GM21381 (cell line): ENCODE measurements around the gene IL1A.
A peak's percentile ranks its signal among the peaks of the same experiment; 100 is the strongest.

Experiments
- ATAC-seq: cut with Tn5 transposase; IDR thresholded peaks from one replicate; pipeline ENCODE4 v1.9.1; 2021; ENCODE audit warnings: mild to moderate bottlenecking, moderate library complexity; ENCODE audit not compliant: unreplicated experiment

IL1A gene

DNA sequence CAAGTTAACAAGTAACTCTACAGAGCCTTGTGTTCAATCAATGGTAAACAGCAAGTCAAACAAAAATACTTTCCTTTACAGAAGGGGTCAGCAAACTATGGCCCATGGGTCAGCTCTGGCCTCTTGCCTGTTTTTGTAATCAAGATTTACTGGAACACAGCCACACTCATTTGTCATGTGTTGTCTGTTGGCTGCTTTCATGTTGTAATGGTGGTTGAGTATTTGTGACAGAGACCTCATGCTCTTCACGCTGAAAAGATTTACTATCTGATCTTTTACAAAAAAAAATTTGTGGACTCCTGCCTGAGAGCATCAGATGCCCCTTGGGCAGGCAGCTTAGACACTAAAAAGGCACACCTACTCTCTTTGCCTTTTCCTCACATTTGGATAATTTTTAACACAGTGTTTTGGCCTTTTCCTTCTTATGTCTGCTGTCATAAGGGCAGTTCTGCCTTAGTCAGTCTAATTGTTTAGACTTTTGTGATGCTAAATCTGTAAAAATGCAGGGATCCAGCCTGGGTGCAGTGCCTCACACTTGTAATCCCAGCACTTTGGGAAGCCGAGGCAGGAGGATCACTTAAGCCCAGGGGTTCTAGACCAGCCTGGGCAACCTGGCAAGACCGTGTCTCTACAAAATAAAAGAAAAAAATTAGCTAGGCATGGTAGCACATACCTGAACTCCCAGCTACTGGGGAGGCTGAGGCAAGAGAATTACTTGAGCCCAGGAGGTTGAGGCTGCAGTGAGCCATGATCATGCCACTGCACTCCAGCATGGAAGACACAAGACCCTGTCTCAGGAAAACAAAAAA, 34.0 kb upstream of the IL1A start:
- no peak for ATAC-seq

DNA sequence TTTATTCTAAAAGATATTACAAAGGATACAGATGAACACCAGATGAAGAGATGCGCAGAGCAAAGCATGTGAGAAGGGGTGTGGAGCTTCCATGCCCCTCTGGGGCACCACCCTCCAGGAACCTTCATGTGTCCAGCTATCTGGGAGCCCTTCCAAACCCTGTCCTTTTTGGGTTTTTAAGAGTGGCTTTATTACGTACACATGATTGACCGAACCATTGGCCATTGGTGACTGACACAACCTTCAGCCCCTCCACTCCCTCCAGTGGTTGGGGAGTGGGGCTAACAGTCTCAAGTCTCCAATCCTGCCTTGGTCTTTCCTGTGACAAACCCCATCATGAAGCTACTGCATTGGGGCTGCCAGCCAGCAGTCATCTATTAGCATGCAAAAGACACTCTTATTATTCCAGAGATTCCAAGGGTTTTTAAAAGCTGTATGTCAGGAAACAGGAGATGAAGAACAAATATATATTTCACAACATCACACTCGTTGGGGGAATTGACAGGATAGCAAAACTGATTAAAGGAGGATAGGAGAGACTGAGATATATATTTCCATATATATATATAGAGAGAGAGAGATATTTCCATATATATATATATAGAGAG, 32.9 kb upstream of the IL1A start:
- ATAC-seq = no peak

DNA sequence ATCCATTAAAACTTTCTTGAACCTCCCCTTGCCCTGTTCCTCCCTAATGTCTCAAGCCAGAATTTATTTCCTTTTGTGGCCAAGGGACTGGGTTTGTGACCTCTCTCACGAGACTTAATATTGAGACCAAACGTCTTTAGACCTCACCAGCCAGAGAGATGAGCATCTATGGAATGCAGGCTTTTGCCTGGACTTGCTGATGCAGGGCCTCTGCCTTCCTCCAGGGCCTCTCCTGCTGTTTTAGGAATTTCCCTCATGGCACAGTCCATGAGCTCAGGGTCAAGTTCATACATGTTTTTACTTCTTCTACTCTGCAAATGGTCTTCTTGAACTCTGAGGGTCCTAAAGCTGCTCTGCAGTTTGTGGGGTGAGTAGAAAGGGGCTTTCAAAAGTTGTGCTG, 30.0 kb upstream of the IL1A start:
- ATAC-seq = no peak

DNA sequence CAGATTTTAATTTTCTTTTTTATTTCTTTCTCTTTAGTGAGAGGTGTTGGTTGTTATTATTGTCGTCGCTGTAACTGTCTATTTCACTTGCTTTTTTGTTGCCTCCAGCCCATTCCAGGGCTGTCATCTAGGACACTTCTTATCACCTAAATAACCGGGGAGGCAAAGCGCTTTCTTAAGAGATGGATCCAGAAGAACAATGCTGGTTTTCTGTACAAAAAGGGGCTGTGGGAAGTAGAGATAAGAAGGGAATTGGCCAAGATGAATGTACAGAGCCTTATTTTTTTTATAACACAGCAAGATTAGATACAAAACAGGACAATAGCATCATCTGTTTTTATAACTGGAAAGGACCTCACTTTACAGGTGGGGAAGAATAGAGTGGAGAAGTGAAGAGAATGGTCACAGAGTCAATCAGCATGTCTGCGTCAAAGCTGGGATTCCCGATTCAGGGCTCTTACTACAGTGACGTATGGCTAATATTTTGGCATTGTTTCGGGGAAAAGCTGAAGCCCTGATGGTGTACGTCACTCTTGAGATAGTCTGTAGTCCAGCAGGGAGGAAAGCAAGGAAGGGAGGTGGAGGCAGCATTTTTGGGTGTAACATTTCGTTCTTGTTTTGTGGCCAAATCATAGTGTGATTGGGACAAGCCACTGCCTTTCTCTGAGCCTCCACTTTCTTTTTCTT, 29.1 kb upstream of the IL1A start:
- ATAC-seq = no peak

DNA sequence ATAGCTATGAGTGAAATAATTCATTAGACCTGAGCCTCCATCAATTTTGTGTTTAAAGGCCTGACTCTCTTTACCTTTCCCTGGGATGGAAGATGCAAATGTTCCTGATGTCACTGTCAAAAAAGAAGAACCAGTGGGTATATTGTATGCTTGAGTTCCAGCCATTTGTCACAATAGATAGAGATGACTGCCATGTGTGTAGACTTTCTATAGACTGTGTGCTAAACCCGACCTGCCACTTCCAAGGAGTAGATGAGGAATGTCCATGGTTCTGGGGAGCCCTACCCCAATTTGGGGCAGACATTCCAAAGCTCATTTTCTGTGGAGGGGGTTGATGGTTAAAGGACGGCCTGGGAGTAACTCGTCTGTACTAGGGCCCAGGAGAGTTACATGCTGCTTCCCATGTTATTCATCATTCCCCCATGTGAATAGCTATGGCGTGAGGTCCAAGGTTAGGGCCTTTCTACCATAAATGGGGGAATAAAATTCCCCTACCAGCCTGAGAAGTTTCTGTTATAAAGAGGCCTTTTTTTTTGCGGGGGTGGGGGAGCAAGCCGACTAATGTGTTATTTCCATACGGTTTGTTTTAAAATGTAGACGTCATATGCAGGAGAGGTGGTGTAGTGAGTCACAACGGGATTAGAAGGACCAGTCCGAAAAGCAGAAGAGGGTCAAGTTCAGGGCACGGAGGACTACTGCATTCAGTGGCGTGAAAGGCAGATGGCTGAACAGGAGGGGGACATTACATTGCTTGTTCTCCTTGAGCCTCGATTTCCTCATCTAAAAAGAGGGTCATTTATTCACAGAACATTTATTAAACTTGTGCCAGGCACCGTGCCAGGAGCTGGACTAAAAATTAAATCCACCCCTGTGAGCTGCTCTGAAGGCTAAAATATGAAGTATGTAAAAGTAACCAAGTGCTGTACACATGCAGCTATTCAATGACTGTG, 28.3 kb upstream of the IL1A start:
- ATAC-seq = no peak

DNA sequence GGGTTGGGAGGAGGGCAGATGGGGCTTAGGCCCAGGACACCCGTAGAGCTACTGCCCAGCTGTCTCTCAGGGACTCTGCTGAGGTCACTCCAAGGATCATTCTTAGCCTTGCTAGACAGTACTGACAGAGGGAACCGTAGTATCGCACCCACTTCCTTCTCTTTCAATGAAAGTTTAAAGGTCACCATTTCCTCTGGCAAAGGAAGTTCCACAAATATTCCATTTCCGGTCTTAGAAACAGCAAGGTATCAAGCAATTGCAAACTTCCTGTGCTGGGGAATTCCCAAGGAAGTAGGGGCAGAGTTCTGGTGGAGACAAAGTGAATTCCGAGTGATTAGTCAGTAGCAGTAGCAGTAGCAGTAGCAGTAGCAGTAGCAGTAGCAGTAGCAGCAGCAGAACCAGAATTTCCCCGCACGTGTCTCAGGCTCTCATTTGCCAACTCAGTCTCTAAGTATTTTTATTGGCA, 27.6 kb upstream of the IL1A start:
- ATAC-seq = no peak

DNA sequence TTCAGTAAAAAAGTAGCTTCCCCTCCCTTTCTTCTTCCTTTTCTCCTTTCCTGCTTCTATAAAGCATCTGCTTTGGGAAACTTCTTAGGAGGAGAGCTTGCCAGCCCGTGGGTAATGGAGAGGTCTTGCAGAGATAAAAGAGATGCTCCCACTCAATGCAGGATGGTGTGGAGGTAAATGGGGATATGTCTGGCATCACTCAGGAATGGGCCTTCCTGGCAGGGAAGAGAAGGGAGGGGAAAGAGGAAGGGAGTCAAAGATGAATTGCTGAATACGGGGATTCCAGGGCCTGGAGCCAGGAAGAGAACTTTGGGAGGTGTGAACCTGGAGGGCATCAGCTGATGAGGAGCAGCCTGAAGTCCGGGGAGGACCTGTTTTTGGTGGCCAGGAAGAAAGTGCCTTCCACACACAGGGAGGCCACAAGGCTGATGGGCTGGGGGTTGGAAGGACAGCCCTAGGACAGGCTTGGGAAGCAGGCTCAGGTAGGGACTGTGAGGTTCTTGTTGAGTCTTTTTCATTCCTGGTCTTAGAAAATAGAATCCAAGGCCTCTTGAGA, 27.1 kb upstream of the IL1A start:
- no peak for ATAC-seq

DNA sequence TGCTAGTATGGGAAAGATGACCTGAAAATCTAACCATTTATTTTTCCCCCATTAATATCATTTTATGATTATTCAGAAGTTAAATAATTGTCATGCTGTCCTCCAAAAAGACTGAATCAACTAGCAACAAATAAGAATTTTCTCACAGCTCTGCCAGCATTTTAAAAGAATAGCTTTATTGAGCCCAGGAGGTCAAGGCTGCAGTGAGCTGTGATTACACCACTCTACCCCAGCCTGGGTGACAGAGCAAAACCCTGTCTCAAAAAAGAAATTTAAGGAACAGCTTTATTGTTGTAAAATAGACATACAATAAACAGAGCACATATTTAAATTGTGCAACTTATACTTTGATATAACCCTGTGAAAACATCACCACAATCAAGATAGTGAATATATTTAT, 24.8 kb upstream of the IL1A start:
- no peak for ATAC-seq

DNA sequence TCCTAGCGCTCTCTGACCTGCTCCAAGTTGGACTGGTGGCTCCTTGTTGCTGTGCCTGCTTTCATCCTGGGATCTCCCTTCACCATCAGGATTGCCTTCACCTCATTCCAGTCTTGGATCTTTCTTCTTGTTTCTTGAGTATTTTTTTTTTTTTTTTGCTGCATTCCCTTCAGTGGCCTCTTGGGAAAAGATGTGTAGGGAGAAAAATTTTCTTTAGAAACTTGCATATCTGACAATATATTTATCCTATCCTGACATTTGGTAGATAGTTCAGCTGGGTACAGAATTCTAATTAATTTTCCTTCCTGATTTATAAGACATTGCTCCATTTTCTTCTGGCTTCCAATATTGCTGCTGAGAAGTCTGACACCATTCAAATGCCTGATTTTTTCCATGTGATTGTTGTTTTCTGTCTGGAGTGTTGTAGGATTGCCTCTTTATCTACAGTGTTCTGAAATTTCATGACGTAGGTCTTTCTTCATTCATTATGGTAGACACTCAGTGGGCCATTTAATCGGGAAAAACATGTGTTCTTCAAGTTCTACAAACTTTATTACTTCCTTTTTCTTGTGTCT, 23.0 kb upstream of the IL1A start:
- no peak for ATAC-seq

DNA sequence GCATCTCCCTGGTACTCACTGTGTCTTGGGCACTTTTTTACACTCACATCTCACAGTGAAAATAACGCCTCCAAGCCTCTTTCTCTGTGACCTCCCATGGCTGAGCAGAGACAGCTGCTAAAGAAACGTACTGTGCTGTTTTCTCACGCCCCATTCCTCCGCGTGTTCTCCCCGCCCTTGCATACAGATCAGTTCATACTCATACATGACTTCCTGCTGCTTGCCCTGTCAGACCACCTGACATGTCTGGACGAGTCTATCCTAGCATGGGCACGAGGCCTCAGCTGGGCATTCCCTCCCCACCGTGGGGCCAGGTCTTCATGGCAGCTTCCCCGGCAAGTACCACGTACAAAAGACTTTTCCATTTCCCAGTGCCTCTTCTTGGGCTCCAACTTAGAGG, 21.2 kb upstream of the IL1A start:
- ATAC-seq = peak; percentile 48

DNA sequence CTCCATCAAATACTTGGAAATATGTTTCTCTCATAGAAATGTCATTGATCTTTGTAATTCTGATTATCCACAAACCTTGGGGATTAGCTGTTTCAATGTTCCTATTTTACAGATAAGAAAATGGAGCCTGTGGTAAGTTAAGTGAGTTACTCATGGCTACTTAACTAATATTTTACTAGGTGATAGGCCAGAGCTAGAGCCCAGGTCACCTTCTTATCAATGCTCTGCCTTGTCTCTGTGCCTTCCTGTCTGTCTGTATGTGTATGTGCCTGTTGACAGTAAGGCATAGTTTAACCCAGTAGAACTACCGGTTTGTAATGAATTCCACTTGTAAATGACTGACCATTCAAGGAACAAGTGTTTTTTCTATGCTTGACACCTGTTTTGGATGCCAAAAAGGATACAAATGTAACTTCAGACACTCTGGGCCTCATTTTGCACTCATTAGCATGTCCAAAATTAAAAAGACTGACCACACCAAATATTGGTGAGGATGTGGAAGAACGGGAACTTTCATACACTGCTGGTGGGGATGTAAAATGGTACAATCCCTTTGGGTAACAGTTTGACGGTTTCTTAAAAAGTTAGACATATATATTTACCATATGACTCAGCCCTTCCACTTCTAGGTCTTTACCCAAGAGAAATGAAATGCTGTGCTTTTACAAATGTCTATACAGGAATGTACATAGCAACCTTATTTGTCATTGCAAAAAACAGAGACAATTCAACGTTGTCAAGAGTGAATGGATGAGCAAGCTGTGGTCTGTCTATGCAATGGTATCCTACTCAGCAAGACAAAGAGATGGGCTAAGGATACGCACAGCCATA, 19.6 kb upstream of the IL1A start:
- peak; percentile 45 for ATAC-seq

DNA sequence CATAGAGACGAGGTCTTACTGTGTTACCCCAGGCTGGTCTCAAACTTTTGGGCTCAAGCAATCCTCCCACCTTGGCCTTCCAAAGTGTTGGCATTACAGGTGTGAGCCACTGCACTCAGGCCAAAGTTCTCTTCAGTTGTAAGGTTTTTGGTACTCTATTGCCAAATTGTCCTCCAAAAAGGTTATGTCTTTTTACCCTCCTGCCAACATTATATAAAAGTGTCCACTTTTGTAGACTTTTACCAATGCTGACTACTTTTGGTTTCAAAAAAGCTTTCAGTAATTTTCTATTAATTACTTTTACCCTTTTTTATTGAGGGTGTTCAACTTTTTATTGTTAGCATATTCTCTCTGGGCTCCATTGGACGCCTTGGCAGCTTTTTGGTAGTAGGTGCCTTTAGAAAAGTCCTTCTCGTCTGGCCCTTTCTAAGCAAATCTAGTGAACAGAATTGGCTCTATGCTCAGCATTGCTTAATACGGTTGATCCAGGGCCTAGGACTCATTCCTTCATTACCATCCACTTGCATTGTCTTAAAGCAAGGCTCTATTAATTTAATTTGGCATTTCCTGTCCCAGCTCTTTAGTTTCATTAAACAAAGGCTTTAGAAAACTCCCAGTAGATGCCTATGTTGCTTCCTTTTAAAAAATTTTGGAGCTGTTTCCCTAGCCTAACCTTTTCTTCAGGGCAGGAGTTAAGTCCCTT, 16.7 kb upstream of the IL1A start:
- ATAC-seq = no peak

DNA sequence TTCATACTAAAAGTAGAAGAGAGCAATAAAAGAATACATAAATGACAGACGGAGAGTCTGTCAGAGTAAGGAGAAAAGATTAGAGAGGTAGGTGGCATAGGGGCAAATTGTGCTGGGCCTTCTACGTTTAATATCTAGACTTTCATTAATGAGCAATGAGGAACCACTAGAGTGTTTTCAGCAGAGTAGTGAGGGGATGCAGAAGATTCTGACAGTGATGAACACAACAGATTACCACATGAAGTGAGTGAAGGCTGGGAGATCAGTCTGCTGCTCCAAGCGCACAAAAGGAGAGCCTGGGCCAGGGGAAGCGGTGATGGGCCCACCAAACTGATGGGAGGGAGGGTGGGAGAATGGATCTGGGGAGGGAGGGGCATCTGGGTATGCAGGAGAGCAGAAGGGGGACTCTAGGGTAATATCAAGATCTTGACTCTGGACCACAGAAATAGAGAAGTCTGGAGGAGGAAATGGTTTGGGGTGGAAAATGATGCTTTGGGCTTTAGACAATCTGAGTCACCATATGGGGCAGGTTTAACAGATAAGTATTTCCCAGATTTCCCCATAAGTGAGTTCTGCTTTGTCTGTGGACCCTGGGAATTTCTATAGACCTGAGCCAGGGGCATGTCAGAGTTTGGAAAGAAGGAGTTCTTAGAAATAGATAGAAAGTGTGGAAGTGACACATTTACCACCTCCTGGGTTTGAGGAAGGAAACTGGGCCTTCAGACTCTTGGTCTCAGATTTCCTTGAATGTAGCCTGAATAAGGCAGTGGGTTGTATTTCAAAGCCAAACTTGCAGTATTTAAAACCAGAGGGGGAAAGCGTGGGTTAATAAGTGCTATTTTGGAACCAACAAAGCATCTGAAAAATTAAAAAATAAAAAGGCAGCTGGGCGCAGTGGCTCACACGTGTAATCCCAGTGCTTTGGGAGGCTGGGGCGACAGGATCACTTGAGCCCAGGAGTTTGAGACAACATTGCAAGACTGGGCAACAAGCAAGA, 15.0 kb upstream of the IL1A start:
- no peak for ATAC-seq

DNA sequence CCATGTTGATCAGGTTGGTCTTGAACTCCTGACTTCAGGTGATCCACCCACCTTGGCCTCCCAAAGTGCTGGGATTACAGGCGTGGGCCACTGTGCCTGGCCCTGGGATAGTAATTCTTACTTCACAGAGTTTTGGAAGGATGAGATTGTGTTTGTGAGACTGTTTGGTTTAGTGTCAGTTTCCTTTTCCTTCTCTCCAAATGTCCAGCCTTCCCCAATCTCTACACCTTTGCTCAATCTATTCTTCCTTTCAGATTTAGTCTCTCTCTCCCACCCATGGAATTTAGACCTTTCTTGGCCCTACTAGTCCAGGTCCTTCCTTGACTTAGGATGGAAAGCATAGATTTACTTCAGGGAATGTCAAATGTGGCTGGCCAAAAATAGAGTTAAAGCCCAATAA, 12.2 kb upstream of the IL1A start:
- ATAC-seq = no peak

DNA sequence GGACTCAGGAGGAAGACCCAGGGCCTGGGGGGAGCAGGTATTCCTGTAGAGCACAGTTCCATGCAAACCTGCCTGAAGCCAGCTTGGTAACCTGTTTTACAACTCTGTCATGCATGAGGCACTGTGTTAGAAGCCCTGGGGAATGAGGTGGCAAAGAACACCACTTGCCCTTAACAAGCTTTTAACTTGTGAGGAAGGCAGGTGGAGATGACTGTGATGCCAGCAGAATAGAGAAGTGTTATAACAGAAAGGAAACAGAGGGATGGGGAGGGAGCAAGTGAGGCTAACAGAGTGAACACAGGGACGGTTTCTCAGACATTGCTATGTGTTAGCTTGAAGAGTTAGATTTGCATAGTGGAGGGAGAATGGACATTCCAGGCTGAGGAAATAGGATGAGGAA, 11.5 kb upstream of the IL1A start:
- no peak for ATAC-seq

DNA sequence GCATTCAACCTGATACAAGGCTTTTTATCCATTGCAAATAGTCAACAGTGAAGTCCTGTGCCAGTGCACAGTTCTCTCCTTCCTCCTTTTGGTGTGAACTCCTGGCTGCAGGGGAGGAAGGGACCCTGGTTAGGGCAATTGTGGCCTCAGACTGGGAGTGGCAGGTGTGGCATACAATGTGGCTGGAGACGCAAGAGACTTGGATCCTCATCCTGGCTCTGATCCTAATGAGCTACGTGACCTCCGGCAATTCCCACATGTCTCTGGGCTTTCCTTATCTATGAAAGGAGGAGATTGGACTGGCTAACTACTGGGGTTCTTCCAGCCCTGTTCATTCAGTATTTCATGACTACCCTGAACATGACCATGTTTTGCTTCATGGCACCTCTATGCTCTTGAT, 10.5 kb upstream of the IL1A start:
- no peak for ATAC-seq

DNA sequence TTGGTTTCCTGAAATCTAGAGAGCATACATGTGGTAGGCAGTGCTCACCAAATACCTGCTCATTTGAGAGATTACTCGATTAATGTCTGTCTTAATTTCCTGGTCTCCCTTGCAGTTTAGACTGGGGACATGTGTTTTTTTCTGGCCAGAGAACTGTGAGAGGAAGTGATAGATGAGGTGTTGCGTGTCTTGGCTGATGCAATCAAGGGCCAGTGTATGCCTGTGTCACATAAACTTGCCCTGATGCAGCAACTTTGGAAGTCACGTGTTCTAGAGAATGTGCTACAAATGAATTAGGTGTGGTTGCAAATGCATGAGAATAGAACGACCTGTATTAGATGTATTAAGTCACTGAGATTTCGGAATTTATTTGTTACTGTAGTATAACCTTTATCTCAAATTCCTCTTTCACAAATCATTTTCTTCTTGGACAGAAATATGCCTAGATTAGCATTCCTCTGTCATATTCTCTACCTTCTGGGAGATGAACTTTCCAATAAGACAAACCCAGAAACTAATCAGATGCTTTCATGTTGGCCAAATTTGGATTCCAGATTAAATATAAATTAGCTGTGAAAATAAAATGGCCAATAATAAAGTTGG, 9.9 kb upstream of the IL1A start:
- ATAC-seq = peak; percentile 65
